Adrenal gland (tissue), 5 donors: ENCODE data around the gene NRXN3.

Experiments
- CTCF ChIP-seq, 6 experiments: fragments of 450-650 bp in 4 of 6; fragments of 200-600 bp in 2 of 6; sonication (generic) in 1 of 6; IDR thresholded peaks; 1 replicate in 5 of 6; 2 replicates in 1 of 6; pipeline versions ENCODE4 v1.5.1 to v1.8.0; 2016 to 2021; ENCODE audit warnings: antibody characterized with exemption in 6 of 6, mild to moderate bottlenecking in 2 of 6, moderate library complexity in 1 of 6
- POLR2A ChIP-seq, 2 donors: fragments of 450-650 bp; IDR thresholded peaks; one replicate each; pipeline ENCODE4 v1.6.1; 2017; ENCODE audit warnings: antibody characterized with exemption in 2 of 2, mild to moderate bottlenecking in 2 of 2, moderate library complexity in 1 of 2
- donor health status: DM: no; HTN: no; CAD: no.

GRCh38 chr14:79150226-79150625 is 980.1 kb downstream of the NRXN3 start:
- TF ChIP-seq CTCF (IDR thresholded peaks at IDR 0.05) (no peak), POLR2A (IDR thresholded peaks at IDR 0.05) (no peak)
